ENCODE results near the gene PCP4.
"Not testable (repeated sequence)": the region's sequence is repeated elsewhere in the genome, so short reads cannot be mapped to it uniquely, and the experiment has no call there.

The PCP4 gene

DNA sequence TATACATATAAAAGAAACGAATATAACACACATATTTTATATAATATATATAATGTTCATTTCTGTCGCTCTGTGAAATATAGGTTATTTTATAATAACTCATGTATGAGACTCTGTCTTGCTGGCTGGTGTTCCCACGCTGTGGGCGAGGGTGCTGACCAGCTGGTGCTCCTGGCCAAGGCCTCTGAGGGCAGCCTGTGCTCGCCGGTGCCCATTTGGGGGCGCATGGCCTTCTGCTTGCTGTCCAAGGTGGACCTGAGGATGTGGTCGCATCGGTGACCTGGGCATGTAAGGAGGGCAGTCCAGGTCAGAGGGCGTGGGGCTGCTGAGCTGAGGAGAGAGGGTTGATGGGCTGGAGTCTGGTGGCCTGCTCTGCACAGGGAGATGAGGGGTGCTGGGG lies 1.1 kb upstream of the PCP4 start:
- DNase-seq (ENCODE audit: low spot score) = no peak

DNA sequence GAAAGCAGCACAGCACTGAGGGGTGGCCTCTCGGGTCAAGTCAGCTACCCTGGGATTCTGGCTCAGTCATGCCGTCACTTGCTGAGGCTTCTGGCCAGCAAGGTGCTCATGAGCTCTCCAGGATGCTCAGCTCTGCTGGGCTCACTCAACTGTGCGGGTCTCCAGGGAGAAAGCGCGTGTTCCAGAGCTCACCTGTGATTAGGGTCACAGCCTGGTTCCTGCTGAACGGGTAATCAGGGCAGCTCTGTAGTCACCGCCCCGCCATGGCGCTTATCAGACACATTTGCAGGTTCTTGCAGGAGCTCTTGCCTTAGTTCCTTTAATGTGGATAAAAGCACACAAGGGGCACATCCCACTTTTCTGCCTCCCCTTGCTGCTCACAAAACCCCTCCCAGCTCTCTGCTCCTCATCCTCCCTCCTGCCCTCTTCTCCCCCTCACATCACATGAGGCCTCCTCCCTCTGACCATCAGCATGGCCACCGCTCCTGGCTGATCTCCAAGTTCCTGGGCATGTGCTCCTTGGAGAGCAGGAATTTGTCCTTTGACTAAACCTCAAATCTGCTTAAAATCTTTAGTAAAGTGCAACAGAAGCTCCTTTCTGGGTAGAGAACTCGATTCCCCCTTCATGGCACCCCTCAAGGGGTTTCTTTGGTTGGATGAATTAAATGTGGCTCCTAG lies 2.0 kb downstream of the PCP4 start:
- no peak for DNase-seq (ENCODE audit: low spot score)

GRCh38 chr21:39873687-39874086 lies 6.4 kb downstream of the PCP4 start:
- no peak for DNase-seq (ENCODE audit: low spot score)

GRCh38 chr21:39874206-39874605 lies 7.0 kb downstream of the PCP4 start:
- DNase-seq (ENCODE audit: low spot score) = no peak

DNA sequence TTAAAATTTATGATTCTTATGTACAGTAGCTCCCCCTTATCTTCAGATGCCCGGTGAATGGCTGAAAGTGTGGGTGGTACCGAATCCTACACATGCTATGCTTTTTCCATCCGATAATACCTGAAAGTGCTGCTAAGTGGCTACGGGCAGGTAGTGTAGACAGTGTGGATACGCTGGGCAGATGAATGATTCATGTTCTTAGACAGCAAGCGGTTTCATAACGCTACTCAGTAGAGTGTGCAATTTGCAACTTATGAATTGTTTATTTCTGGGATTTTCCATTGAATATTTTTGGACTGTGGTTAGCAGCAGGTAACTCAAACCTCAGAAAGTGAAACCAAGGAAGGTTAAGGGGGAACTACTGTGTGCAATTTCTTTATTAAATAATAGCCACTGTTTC lies 7.5 kb downstream of the PCP4 start:
- DNase-seq (ENCODE audit: low spot score) = no peak

DNA sequence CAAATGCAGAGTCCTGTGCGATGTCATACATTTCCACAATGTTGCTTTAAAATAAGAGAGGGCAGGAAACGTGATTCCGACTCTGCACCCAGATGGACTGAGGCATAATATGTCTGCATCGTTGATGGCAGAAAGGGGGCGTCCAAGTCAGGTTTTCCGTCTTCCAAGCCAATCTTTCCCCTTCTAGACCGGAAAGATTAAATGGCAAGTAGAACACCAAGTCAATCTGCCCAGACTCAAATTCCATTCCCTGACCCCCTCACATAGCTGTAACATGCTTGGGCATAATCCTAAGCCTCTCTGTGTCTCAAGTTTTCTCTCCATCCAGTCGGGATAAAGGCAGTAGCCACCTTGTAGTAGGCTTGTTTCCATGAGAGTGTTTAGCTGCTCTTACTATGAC lies 14.4 kb downstream of the PCP4 start:
- no peak for DNase-seq (ENCODE audit: low spot score)

GRCh38 chr21:39882151-39882838 lies 15.1 kb downstream of the PCP4 start:
- DNase-seq (ENCODE audit: low spot score) = no peak

GRCh38 chr21:39882839-39883195 lies 15.6 kb downstream of the PCP4 start:
- DNase-seq (ENCODE audit: low spot score) = no peak

- no peak for DNase-seq (ENCODE audit: low spot score)
These were observed 18.0 kb downstream of the PCP4 start for GRCh38 chr21:39885119-39885848.

GRCh38 chr21:39888848-39889247 lies 21.6 kb downstream of the PCP4 start:
- no peak for DNase-seq (ENCODE audit: low spot score)

GRCh38 chr21:39891111-39891510 lies 23.9 kb downstream of the PCP4 start:
- DNase-seq (ENCODE audit: low spot score) = no peak

DNA sequence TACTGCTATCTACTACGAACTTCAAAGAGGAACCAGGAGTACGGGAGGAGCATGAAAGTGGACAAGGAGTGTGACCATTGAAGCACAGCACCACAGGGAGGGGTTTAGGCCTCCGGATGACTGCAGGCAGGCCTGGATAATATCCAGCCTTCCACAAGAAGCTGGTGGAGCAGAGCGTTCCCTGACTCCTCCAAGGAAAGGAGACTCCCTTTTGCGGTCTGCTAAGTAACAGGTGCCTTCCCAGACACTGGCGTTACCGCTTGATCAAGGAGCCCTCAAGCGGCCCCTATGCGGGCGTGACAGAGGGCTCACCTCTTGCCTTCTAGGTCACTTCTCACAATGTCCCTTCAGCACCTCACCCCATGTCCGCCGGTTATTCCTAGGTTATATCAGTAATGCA lies 24.6 kb downstream of the PCP4 start:
- DNase-seq (ENCODE audit: low spot score) = not testable (repeated sequence)

DNA sequence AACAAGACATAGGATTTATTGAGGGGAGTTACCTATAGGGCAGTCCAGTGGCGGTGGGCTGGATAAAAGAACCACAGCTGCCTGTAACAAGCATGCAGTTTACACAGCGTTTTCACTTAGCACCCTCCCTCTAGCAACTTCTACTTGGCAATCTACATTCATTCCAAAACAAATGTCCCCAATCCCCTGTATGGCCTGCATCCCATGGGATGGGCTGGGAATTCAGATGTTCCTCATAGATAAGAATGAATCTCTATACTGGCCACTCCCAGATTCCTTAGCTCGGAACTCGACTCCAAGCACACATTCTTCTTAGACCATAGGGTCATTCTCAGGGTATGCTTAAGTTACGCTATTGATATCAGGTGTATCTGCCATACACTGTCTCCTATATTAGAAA lies 33.3 kb downstream of the PCP4 start:
- DNase-seq (ENCODE audit: low spot score) = no peak

DNA sequence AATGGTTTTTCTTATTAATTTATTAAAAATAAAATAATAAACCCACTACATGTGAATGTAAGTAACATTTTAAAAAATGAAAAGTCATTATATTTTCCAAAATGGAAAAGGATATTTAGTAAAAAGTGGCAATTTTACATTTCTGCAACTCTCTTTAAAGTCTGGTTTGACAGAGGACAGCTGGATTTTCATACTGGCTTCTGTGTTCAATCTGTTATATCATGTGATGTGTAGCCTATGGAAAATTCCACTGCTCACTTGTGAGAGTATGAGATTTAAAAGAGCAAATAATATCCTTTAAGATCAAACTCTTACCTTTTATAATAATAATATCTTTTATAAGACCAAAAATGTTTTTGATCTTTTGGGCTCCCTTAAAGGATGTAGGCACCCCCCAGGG lies 33.7 kb downstream of the PCP4 start:
- no peak for DNase-seq (ENCODE audit: low spot score)

GRCh38 chr21:39902986-39903385 lies 35.7 kb downstream of the PCP4 start:
- no peak for DNase-seq (ENCODE audit: low spot score)

DNA sequence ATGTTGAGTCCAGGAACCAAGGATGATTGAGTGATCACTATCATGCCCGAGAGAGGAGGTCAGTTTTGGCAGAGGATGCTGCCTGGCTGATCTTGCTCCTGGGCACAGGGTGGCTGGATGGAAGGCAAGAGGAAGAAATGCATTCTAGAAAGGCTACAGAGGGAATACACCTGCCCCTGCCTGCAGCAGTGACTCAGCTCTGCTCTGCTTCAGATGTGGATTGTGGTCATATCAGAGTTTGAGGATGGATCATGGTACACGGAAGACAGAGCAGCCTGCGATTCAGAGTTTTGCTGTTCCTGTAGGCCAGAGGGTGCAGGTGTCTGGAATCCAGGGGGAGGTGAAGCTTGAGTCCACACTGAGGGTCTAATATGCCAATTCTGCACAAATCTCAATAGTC lies 37.2 kb downstream of the PCP4 start:
- no peak for DNase-seq (ENCODE audit: low spot score)

DNA sequence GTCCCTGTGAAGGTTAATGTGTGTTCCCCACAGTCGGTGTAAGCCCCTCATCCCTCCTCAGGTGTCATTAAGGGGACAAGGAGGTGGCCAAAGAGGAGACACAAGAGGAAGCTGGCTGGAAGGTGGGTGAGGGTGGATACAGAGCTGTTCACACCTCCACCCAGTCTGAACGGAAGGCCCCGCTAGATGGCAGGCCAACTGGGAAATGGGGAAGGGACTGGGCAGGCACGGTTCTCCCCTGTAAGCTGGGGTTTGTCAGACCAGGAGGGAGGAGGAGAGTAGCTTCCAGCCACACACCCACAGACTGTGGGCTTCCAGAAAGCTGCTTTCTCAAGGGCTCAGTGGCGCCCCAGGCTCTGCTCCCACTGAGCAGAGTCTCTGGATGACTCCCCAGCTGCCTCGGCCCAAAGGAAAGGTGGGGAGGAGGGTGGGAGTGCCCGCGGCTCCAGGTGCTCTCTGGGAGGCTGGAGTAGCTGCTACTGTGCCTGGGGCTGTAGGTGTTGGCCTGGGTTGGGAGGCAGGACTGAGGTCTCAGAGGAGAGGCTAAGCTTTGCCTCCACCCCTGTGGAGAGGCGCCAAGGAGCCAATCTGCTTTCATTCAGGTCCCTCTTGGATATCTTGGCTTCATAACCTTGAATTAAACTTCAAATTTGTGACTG lies 41.2 kb downstream of the PCP4 start:
- no peak for DNase-seq (ENCODE audit: low spot score)

DNA sequence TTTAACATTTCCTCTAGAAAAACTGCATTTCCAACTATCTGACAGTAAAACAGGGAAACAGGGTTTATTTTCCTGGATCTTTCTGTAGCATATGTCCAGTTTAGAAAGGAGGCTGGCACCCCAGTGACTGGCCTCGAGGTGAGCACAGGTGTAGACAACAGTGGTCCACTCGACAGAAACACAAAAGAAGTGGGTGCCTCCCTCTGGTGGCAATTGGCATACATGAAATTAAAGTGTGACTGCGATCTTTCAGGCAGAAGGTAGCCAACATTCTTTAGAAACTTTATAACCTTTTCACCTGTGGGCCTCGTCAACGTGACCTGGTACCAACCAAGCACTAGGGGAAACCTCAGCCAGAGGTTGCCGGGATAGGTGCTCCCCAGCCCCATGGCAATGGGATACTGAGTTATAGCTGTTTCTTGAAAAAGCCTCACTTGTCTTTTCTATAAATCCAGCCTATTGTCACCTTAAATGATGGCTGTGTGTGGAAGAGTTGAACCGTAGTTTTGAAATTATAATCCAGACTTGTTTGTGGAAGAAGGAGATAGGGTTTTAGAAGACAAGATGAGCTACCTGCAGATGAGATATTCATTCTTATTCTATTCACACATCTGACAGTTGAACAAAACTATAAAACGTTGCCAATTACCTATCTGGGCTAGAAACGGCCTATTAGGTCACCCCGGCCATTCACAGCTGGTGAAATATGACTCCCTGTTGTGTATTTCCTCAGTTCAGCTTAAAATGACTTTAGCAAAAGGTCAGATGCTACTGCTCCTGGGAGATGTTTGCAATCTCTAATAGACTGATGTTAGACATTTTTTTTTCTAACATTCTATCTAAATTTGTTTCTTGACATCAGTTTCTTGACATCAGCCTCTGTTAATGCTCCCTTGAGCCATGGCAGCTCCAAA lies 44.3 kb downstream of the PCP4 start:
- no peak for DNase-seq (ENCODE audit: low spot score)

DNA sequence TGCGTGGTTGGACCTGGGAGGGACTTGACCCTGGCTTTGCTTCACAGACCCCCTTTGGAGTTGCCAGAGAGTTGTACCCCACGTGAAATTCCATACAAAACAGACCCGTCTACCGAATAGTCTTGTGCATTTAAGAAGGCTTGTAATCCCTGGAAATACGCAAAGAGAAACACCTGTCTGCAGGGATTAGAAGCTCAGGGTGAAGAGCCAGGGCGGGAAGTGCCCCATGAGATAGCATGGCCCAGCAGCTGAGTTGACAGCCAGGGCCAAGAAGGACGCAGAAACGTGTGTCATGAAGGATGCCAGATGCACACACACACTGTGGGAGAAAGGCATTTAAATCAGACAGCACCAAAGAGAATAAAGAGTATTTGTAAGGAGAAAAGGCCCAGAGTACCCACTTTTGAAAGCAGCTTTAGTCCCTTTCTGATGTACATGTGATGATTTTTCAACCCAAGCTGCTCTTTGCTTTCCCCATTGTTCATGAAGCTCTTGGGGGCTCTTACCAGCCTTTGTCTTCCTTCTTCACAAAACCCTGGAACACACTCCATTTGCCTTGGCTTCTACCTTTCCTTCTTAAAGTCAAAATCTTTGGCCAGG lies 46.6 kb downstream of the PCP4 start:
- no peak for DNase-seq (ENCODE audit: low spot score)

GRCh38 chr21:39915881-39916280 lies 48.6 kb downstream of the PCP4 start:
- DNase-seq (ENCODE audit: low spot score) = no peak

- DNase-seq (ENCODE audit: low spot score) = no peak
These were observed 51.3 kb downstream of the PCP4 start for GRCh38 chr21:39918558-39918957.

Data from COLO829 (cell line).